Activated CD8-positive, alpha-beta memory T cell treated with anti-CD3 and anti-CD28 coated beads for 48 hours (primary cell): ENCODE data around the gene CD96.

Source experiments
- DNase-seq, 3 experiments: peaks; one replicate each; pipeline ENCODE4 v3.0.0-alpha.2; 2020; ENCODE audit warnings: low read depth in 2 of 3, low spot score in 2 of 3

Gene CD96

DNA sequence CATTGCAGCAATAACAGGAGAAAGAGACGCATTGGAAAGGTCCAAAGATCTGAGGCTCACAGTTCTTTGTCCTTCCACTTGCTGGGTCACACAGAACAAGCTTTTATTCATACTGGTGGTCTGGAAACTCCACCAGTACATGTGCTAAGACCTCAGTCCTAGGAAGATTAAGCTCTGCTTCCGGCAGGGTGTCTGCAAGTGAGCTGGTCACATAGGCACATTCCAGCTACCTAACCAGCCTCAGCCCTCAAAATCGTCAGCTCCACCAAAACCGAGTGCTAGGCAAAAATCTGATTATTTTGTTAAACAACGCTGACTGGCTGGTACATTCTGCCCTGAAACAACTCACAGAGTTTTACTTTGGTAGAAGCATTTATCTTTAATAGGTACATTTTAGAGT is 50.9 kb downstream of the CD96 start:
- no peak for DNase-seq

DNA sequence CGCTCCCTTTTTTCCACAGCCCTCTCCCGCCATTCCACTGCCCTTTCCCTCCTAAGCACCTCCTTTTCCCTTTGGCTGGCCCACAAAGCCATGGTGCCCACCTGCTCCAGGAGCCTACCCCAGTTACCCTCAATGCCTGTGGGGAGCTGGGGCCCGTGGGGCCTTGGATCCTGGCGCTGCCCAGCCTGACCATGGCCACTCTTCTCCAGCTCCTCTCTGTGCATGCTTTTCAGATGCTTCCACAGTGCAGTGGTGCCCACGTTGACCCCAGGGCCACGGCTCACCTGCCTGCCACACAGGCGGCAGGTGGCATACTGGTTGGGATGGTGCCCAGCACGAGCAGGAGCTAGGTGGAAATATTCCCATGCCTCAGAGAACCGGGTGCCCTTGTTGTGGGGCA is 51.7 kb downstream of the CD96 start:
- no peak for DNase-seq

DNA sequence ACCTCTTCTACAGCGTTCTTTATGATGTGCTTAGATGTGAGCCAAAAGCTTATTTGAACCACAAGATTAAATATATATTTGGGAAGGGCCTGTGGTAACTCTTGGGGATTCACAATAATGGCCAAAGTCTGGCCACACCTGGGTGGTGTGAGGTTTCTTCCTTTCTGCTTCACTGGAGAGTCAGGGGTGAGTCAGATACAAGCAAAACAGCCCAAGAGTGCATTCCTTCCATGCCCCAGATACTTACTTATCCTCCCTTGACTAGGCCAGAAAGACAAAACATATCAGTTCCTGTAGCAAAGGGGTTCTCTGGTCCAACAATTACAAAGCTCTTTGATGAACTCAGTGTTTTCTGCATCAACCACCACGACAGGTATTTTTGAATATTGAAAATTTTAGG is 52.2 kb downstream of the CD96 start:
- DNase-seq, result no peak

DNA sequence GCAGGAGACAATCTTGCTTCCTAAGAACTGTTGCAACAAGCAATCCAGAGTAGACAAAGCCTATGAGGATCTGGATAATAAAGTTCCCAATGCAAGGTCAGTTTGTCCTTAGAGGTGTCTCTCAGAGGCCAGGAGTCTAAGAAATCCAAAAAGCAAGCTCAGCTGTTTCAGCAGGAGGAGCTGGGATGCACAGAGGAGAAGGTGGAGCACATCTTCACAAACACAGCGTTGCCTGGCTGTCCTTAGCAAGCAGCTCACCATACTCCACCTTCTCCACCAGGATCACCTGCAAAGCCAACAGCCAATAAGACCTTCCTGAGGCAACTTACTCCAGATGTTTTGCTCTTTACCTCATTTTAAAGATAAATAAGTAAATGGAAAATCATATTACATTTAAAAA is 52.8 kb downstream of the CD96 start:
- DNase-seq, result no peak

DNA sequence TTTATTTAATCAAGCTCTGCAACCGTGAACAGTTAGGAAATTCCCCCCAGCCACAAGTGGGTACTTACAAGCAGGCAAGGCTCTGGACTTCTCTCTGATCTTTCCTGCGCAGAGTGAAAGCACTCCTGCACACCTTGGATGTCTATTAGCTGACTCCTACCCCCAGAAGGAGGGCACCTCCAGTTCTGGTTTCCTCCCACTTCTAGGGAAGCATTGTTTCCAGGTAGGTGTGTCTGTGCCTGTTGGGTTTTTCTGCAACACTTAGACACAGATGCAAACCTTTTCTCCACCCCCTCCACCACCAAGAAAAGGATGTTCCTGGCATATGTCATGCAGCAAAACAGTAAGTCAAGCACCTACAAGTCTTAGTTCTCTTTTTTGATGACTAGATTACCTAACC is 53.2 kb downstream of the CD96 start, which contains the start of gene ZBED2:
ZBED2 (minus strand) TSS at position 115 of the 400 bp plus-strand sequence. CDS start 1,145 bp downstream, outside the sequence.
- no peak for DNase-seq

DNA sequence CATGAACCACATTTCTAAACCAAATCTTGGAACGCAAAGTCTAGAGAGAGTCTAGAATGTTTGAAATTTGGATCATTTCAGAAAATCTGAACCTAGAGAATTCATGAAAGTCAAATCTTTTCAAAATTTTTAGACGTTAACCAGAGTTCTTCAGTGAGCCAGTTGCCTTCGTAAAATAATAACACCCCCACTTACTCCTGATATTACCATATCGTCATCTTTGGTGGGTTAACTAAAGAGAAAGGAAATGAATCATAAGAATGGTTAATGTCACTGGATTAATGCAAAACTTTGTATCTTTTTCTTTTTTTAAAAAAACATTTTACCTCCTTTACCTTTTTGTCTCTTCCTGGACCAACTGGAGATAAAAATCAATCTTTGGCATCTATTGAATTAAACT is 54.3 kb downstream of the CD96 start:
- no peak for DNase-seq

DNA sequence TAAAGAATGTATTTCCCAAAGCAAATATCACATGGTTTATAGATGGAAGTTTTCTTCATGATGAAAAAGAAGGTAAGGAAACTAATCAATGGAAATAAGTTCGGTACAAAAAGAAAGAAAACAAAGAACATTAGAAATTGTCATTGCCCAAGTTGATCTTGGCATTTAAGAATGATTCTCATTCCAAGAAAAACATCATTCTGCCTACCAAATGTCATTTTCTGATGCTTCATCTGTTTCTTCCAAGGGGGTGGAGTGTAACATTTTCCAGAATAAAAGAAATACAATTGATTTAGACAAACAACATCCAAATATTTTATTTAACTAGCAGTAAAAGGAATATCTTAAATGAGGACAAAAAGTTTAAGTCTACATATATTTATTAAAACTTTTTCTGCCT is 56.1 kb downstream of the CD96 start:
- no peak for DNase-seq

DNA sequence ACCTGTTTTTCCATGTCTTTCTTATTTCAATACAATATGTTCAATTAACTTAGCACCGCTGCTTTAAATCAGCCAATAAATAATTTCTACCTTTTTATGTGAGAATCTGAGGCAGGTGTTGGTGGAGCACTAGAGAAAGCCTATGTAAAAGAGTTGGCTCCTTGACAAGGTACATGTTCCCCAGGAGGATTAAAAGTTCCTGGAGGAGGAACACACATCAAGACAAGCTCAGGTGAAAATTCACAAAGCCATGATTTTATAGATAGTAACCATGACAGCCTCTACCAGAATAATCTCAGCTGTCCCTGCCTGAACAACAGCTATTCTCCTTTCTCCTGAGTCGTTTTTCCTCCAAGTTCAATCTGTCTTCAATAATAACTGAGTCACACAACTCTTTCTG is 56.6 kb downstream of the CD96 start:
- DNase-seq, result no peak

DNA sequence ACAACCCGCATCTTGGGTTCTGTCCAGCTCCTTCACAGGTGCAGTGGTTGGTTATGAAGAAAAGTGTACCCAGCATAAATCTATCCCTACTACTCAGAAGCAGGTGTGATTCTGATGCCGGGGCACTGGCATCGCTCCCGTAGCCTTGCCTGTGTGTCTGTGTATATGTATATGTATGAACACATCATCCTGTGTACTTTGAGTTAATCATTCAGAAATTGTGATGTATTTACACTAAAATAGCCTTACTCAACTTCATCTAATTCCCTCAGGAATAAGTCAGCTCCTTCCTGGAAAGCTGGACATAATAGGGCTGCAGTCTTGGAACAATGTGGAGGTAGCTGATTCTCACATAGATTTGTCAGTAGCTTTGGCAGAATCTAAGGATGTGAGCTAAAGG is 59.8 kb downstream of the CD96 start:
- no peak for DNase-seq

DNA sequence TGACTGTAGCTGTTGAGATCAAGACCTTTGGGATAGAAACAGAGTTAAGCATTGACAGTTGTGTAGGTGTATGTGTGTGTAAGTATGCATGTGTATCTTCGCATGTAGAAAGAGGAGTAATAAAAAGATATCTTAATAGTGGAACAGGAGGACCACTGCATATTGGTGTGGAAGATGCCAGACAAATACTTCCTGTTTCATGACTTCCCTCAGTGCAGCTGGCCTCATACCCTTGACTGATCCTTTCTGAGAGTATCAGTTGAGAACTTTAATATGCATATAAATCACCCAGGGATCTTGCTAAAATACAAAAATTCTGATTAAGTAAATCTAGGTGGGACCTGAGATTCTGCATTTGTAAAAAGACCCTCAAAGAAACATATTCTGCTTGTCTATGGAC is 61.7 kb downstream of the CD96 start:
- no peak for DNase-seq

DNA sequence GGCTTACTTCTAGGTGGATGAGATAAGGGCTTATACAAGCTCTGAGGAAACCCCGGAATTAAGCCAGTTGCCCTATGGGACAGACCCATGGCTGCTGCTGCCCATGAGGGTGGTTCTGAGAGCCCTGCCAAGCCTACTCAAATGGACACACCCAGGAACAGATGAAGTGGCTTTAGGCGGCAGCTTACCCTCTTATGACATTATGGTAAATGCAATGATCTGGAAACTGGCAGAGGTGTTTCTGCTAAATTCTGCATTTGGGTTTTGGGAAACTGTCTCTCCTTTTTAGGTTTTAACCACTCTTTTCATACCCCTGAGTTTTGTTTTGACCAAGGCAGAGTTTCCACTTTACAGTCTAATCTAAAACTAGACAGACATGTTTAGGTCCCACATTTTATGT is 62.1 kb downstream of the CD96 start:
- no peak for DNase-seq

DNA sequence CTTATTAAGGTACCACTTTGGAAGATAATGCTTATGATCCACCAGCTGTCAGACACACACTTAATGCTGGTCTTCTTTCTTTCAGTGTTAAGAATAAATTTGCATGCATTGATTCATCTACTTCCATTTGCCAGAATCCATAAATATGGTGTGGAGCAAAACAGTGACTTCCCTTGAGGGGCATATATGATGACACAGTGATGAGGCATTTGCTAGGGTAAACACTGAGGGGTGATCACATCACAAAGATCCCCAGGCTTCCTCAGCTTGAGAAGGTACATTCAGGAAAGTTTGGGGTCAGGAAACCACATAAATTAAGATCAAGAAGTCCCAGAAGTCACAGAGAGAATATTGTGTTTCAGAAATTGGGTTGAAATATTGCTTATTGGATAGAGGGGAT is 63.0 kb downstream of the CD96 start:
- DNase-seq, result no peak

DNA sequence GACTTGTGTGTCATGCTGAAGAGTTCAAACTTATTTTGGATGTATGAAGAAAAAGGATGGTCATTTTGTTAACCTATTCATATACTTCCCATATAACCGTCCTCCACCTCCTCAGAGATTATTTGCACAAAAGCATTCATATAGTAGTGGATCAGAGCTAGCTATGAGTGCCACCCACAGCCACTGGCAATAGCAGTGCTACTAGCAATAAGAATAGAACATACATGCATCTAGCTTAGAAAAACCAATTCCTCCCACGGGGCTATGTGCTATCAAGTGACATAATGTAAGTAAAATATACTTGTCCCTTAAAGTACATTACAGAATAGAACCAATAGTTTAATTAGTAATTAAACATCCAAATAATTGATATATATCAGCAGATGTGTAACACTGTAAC is 63.5 kb downstream of the CD96 start:
- no peak for DNase-seq

DNA sequence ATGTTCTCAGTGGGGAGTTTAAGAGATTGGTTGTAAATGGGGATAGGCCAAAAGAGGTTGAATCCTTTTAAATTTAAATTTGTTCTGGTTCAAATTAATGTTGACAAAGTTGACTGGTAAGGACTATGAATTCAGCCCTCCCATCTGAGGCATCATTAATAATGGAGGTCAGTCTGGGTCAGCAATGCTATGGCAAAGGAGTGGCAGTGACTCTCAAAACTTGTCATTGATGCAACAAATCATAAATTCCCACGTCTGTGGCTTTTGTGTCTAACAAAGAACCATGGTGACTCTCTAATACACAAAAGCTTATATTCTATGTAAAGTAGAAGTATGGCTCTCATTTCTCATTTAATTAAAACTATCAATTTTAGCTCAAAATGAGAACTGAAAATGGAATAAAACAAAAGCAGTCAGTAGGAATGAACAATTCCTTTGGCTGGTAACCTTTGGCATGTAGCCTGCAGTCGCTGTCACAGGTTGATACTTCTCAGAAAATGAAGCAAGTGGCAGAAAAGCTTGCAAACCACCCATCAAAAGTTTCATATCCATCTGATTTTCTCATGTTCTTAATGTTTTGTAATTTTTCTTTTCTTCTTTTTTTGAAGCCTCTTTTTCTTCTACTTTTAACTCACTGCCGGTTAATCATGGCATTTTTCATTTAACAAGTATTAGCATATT is 65.4 kb downstream of the CD96 start:
- DNase-seq, result no peak

DNA sequence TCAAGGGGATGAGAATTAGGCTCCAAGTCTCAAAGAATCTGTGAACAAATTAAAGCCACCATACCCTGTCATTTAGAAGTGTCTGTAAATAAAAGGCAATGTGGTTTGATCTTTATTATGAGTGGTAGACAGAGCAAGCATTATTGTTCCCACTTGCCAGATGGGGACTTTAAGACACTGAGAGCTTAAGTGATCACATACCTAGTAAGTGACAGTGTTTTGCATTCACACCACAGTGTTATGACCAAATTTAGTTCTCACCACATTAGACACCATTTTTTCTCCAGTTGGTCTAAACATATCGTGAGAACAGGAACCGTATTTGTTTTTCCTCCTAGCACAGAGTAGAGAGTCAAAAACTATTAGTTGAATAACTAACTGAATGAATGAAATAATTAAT is 66.4 kb downstream of the CD96 start:
- no peak for DNase-seq

DNA sequence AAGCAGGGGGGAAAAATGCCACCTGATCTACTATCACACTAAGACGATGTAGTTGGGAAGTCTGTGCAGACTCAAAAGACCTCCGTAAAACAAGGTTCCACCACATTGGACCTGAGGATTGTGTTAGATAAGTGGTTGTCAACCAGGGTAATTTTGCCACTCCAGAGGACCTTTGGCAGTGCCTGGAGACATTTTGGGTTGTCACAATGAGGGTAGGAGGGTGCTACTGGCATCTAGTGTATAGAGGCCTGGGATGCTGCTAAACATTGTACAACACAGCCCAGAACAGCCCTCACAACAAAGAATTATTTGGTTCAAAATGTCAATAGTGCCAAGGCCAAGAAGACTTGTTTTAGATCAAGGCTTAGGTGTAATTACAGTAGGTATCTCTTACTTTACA is 67.7 kb downstream of the CD96 start:
- no peak for DNase-seq

DNA sequence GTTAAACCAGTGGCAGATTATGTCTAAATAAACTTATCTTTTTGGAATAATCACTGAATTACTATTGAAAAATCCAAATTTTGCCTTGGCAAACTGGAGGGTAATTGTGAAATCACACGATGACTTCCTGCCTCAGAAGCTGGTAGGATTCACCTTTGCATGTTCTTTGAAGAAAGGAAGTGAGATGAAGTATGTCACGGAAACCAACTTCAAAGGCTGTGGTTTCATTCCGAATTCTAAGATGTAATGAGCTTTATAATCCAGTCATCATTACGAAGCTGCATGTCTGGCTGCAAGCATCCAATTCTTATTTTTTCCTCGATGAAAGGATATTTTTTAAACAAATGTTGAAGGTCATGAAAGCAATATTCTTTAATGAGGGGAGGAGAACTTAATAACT is 68.2 kb downstream of the CD96 start:
- no peak for DNase-seq

DNA sequence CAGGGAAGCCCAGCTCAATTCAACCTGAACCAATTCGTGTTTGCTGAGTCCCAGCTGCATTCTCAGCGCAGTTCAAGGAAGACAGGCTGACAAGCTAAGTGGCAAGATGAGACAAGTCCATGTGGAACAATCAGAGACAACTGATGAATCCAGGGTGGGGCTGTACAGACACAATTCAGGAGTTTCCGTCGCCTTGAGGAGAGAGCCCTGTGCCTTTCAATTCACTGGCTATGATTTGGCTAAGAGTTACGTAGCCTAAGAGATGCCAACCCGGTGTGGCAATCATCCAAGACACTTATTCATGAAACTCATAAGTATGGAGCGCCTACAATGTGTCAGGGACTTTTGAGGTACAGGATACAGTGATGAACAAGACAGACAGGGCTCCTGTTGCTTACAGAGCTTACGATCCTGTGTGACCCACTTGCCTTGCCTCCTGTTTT is 68.6 kb downstream of the CD96 start:
- DNase-seq, result no peak

DNA sequence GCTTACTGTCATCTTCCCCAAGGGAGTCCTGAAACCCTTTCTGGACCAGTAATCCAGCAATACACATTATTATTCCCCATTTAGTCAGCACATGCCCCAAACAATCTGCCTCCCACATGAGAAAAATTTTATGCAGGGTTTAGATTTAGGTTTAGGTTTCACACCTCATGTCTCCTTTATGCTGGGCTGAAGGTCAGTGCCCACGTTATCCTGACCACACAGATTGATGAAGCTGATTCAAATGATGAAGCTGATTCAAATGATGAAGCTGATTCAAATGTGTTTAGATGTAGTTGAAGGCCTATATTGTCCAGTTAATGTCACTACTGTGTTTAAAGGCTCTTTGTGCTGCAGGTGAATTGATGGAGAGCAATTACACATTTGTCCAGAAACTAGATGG is 71.3 kb downstream of the CD96 start:
- no peak for DNase-seq

DNA sequence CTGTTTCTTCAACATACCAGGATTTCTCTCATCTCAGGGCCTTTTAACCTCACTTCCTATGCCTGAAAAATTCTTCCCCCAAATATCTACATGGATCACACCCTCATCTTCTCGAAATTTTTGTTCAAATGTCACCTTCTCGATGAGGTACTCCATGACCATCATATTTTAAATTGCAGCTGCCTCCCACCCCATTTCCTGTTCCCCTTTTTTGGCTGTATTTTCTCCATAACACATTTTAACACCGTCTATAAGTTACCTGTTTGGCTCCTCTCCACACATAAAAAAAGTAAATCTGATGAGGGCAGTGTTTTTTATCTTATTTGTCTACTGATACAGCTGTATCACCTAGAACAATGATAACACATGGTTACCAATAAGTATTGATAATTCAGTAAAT is 73.9 kb downstream of the CD96 start:
- DNase-seq, result no peak

DNA sequence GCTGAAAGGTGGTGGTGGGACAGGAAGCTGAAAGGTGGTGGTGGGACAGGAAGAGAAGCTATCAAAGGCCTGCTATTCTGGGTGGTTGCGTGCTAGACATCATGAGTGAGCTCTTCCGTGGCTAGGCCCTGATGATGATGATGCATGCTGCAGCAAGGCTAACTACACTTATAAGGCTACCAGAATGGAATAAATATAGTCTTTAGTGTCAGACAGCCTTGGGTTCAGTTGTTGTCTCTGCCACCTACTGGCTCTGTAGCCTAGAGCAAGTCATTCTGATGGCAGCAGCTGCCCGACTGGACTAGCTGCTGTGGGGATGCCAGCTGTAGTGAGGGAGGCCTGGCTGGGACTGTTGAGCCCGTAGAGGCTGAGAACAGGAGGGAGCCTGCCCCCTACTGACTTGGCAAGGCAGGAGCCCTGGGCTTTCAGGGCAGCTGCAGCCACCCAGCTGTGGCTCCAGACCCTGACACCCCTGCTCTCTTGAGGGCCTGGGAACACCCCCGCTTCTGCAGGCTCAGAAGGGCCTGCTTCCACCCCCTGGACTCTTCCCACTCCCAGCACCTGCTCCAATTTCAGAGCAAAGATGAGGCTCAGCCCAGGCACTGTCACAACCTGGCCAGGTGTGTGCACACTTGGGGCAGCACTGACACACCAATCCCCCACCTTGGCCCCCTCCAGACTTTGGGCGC is 74.6 kb downstream of the CD96 start:
- peak in 1 of 3 experiments; percentile 45 for DNase-seq

DNA sequence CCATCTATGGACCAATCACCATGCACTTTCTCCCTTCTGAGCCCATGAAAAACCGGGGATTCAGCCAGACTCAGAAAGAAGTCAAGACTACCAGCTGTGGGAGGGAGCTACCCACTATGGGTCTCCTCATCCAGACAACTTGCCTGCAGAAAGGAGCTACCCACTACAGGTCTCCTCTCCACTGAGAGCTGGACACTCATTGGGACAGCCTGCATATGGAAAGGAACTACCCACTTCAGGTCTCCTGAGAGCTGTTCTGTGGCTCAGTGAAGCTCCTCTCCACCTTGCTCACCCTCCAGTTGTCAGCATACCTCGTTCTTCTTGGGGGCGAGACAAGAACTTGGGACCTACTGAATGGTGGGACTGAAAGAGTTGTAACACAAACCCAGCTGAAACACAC is 75.4 kb downstream of the CD96 start:
- DNase-seq, result no peak
